ENCODE measurements around the gene SUPT3H.

GRCh38 chr6:44920952-44921491 is 456.7 kb downstream of the SUPT3H start:
- no peak for TF ChIP-seq CTCF (conservative IDR thresholded peaks at IDR 0.05)
- no peak for TF ChIP-seq ZFX (IDR thresholded peaks at IDR 0.05)
